NCI-H69 (cell line): ENCODE measurements around the gene ODAD3.

Source experiments
- DNase-seq: peaks from one replicate; lab custom pipeline; 2025; lab: John Stamatoyannopoulos, UW

The ODAD3 gene

GRCh38 chr19:11375143-11375948 lies 59.6 kb downstream of the ODAD3 start:
- DNase-seq, result peak; percentile 62

DNA sequence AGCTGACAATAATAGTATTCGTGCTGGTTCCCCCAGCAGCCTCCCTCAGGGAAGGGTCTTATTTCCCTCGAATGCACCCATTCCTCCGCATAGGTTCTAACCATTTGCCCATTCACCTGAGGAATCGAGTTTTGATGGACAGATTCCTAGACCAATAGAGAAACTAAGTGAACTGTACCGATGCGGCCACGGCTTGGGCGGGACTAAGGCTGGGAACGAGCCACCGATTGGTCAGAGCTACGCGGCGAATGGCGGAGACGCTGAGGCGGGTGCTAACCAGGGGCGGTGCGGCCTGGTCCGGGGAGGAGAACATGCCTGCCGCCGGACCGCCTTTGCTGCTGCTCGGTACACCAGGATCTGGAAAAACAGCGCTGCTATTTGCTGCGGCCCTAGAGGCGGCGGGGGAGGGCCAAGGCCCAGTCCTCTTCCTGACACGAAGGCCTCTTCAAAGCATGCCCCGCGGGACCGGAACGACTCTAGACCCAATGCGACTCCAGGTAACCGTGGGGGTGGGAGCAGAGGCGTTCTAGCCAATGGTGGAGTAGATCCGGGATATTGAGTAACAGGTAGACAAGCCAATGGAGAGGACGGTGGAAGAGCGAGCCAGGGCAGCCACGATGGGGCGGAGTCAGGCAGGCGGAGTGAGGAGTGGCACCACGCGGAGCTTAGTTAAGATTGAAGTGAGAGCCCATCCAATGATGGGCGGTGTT lies 60.3 kb downstream of the ODAD3 start, which contains the start of gene SWSAP1:
Gene SWSAP1 (plus strand): TSS at position 234 of the 710 bp plus-strand sequence. CDS start 15 bp downstream, at position 249.
- DNase-seq, result peak; percentile 100

DNA sequence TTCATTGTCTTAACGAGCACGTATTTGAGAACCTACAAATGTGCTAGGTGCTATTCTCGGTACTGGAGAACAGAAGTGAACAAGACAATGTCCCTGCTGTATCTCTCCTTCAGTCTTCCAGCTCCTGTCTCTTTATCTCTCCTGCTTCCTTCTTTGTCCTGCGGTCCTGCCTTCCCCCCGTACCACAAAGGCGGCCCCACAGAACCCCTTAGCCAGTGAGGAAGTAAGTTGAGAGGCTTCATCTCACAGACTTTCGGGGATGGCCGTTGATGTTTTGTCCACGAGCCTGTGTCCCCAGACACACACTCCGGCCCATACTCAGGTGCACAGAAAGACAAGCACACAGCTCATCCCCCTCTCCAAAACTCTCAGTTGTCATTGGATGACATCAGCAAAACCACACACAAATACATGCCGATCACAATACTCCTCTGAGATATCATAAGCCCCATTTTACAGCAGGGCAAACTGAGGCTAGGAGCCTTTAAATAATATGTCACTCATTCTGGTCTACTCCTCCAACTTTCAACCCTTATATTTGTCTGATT lies 61.0 kb downstream of the ODAD3 start:
- no peak for DNase-seq

- DNase-seq, result peak; percentile 93
Measured at GRCh38 chr19:11373166-11373884, 61.6 kb downstream of the ODAD3 start.

DNA sequence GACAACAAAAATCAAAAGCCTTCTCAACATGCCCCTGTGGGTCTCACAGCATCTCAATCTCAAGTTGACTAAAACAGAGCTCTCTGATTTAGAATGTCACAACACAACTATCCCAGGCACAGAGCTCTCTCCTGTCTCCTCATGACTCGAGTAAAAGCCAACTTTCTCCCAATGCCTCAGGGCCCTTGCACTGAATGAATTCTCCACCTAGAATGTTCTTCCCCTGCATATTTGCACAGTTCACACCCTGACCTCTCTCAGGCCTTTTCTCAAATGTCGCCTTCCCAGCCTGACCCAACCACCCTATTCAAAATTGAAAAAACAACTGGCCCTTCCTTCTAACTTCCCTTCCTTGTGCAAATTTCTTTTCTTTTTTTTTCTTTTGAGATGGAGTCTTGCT lies 64.2 kb downstream of the ODAD3 start:
- DNase-seq, result no peak
